ENCODE data around the gene ASTN2. TPM values are rescaled to one million over a fixed set of nuclear protein-coding genes. Genes with fewer than 3 reads are reported as not detected.

ASTN2 gene
- total and polyA plus RNA-seq, 9 of the 15 experiments (the other 6 are each of a cell fraction or from before 2014, with no cell fraction given) = 0.56 to 3.5 (median 1.9) TPM

DNA sequence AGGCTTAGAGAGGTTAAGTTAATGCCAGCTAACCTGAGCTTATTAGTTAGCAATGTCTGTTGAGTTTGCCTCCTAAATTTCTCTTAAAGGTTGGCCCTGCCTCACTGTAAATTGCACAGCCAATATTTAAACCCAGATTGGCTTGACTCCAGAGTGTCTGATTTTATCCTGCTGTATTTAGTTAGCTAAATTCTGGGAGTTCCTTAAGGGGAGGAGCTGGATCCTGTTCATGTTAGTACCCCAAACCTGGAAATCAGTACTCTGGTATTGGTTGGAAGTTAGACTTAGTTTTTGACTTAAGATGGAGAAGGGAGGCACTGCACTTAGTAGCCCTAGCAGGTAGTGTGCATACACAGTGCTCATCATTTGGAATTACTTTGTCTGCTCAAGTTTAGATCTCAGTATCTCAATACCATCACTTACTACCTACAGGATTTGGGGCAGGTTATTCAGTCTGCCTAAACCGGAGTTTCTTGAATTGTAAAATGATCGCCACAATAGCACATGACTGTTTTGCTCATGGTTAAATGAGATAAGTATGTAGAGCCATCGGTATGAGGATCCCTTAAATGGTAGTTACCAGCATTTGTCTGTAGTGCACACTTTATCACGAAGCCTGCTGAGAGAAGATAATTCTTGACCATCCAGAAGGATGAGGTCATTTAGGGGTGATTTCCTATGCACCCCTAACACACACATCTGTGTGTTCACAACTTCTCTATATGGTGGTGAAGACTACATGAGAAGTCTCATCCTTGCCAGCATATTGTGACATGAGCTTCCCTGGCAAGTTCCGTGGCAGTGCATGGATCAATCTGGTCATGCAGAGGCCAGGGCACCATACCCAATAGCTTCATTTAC lies 992.5 kb downstream of the ASTN2 start (continued):
- TF ChIP-seq, protein P1, sequence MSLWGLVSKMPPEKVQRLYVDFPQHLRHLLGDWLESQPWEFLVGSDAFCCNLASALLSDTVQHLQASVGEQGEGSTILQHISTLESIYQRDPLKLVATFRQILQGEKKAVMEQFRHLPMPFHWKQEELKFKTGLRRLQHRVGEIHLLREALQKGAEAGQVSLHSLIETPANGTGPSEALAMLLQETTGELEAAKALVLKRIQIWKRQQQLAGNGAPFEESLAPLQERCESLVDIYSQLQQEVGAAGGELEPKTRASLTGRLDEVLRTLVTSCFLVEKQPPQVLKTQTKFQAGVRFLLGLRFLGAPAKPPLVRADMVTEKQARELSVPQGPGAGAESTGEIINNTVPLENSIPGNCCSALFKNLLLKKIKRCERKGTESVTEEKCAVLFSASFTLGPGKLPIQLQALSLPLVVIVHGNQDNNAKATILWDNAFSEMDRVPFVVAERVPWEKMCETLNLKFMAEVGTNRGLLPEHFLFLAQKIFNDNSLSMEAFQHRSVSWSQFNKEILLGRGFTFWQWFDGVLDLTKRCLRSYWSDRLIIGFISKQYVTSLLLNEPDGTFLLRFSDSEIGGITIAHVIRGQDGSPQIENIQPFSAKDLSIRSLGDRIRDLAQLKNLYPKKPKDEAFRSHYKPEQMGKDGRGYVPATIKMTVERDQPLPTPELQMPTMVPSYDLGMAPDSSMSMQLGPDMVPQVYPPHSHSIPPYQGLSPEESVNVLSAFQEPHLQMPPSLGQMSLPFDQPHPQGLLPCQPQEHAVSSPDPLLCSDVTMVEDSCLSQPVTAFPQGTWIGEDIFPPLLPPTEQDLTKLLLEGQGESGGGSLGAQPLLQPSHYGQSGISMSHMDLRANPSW (CRISPR knock-in tag; IDR thresholded peaks at IDR 0.05) = no peak
- TF ChIP-seq BCL6 (CRISPR knock-in tag; IDR thresholded peaks at IDR 0.05) (no peak), ZNF785 (CRISPR knock-in tag; IDR thresholded peaks at IDR 0.05) (no peak), ZNF217 (CRISPR knock-in tag; IDR thresholded peaks at IDR 0.05) (no peak), RREB1 (CRISPR knock-in tag; IDR thresholded peaks at IDR 0.05) (no peak), ZNF76 (CRISPR knock-in tag; IDR thresholded peaks at IDR 0.05; ENCODE audit: borderline replicate concordance) (no peak), VEZF1 (CRISPR knock-in tag; IDR thresholded peaks at IDR 0.05) (0 out of 2 replicates have a peak, but pooled peaks have one; percentile 25), ZNF77 (CRISPR knock-in tag; IDR thresholded peaks at IDR 0.05) (no peak), EP300 (IDR thresholded peaks at IDR 0.05; ENCODE audit: low read length) (peak; percentile 97), SMAD1 (IDR thresholded peaks at IDR 0.05; ENCODE audit: low read depth, low read length, partially characterized antibody) (no peak), KLF1 (tag; IDR thresholded peaks at IDR 0.05) (no peak), ZC3H4 (CRISPR knock-in tag; IDR thresholded peaks at IDR 0.05; ENCODE audit: borderline replicate concordance) (no peak), ZNF282 (CRISPR knock-in tag; IDR thresholded peaks at IDR 0.05) (no peak), PHF21A (IDR thresholded peaks at IDR 0.05; ENCODE audit: borderline replicate concordance, low read depth) (no peak)
- TF ChIP-seq, protein P2, sequence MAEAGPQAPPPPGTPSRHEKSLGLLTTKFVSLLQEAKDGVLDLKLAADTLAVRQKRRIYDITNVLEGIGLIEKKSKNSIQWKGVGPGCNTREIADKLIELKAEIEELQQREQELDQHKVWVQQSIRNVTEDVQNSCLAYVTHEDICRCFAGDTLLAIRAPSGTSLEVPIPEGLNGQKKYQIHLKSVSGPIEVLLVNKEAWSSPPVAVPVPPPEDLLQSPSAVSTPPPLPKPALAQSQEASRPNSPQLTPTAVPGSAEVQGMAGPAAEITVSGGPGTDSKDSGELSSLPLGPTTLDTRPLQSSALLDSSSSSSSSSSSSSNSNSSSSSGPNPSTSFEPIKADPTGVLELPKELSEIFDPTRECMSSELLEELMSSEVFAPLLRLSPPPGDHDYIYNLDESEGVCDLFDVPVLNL (CRISPR knock-in tag; IDR thresholded peaks at IDR 0.05; ENCODE audit: low read depth) = no peak
- TF ChIP-seq, protein P3, sequence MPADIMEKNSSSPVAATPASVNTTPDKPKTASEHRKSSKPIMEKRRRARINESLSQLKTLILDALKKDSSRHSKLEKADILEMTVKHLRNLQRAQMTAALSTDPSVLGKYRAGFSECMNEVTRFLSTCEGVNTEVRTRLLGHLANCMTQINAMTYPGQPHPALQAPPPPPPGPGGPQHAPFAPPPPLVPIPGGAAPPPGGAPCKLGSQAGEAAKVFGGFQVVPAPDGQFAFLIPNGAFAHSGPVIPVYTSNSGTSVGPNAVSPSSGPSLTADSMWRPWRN (IDR thresholded peaks at IDR 0.05; ENCODE audit: low read depth) = no peak

All from K562 (cell line).